ENCODE results near the gene SPATC1L. TPM values are rescaled to one million over a fixed set of nuclear protein-coding genes. Genes with fewer than 3 reads are reported as not detected.

The SPATC1L gene
- total and polyA plus RNA-seq, 2 of the 8 experiments (the other 6 are each of a cell fraction or from before 2014, with no cell fraction given): 24.9 to 50.0 TPM

- H2AK5ac ChIP-seq (ENCODE audit: low read depth, low read length): no peak overlapping the region
- H2AFZ ChIP-seq (ENCODE audit: low read length): no peak overlapping the region
- H3K23ac ChIP-seq (ENCODE audit: insufficient read length): no peak overlapping the region
- no peak overlapping the region for H3K4me3 ChIP-seq (ENCODE audit: extremely low read depth in 1 of 4, insufficient read depth in 2 of 4, low read depth in 3 of 4, low read length in 4 of 4)
- no peak overlapping the region for H3K18ac ChIP-seq (ENCODE audit: extremely low read depth, low read length)
- no peak for FAIRE-seq
- no peak overlapping the region for H3K4me2 ChIP-seq (ENCODE audit: insufficient read depth in 1 of 2, low read depth in 2 of 2, low read length in 2 of 2)
- H4K5ac ChIP-seq (ENCODE audit: insufficient read length, low read depth, low read length): no peak overlapping the region
- peaks cover 3 to 14% (median 12%) of the 10 kb centered on the region in 4 experiments; a peak in 7 of 8 replicates for H3K36me3 ChIP-seq (ENCODE audit: control insufficient read depth in 2 of 4, insufficient read depth in 4 of 4, low read length in 3 of 4)
- no peak overlapping the region for H2BK5ac ChIP-seq (ENCODE audit: low read depth, low read length)
- no peak overlapping the region for H3K9ac ChIP-seq (replicated peaks in 1 of 4; ENCODE audit: extremely low read depth in 1 of 4, low read depth in 3 of 4, low read length in 3 of 4)
- no peaks in the 10 kb centered on the region for H3K9me3 ChIP-seq (ENCODE audit: insufficient read depth in 2 of 2, low read depth in 1 of 2, low read length in 1 of 2)
- POLR2A ChIA-PET (ENCODE audit: partially characterized antibody): interaction anchor here (0.9 to 1.5 kb wide), 2 partner anchors 12 to 100 kb away, joined by 3 to 4 read pairs; no protein-coding TSS in a partner anchor
- H3K79me2 ChIP-seq (ENCODE audit: control insufficient read depth in 1 of 2, insufficient read depth in 2 of 2, low read length in 2 of 2): peaks cover 0 to 14% of the 10 kb centered on the region in 2 experiments; a peak in 2 of 4 replicates
- H2BK20ac ChIP-seq (ENCODE audit: low read length): no peak overlapping the region
- H3K27me3 ChIP-seq (replicated peaks in 1 of 4; ENCODE audit: control insufficient read depth in 3 of 4, extremely low read depth in 1 of 4, insufficient read depth in 3 of 4, low read length in 3 of 4): no peaks in the 10 kb centered on the region
- DNase-seq (ENCODE audit: low read depth in 1 of 2, low spot score in 2 of 2): no peak
- H3K56ac ChIP-seq (replicated peaks; ENCODE audit: insufficient read length, low read depth, low read length): no peak overlapping the region
- no peak overlapping the region for H2BK120ac ChIP-seq (replicated peaks; ENCODE audit: low read depth, low read length)
- H3K4ac ChIP-seq (replicated peaks; ENCODE audit: insufficient read length, low read depth, low read length): no peak overlapping the region
- H2BK15ac ChIP-seq (ENCODE audit: low read length): no peak overlapping the region
- no peak for TF ChIP-seq SIN3A (conservative IDR thresholded peaks at IDR 0.05 in 1 of 2, IDR thresholded peaks at IDR 0.05 in 1 of 2; ENCODE audit: low read depth in 1 of 2, low read length in 2 of 2)
- no peak for TF ChIP-seq CBX8 (IDR thresholded peaks at IDR 0.05; ENCODE audit: borderline replicate concordance, low read depth, low read length)
- CTCF ChIA-PET (ENCODE audit: partially characterized antibody): interaction anchor here (0.8 to 3.0 kb wide), 8 partner anchors 9 to 246 kb away, joined by 3 to 17 read pairs (median 4); no protein-coding TSS in a partner anchor
- H3K27ac ChIP-seq (ENCODE audit: low read depth, low read length): no peak overlapping the region
- H2BK12ac ChIP-seq (ENCODE audit: low read depth, low read length): no peak overlapping the region
- WGBS, 2 experiments (ENCODE audit: extremely low coverage in 1 of 2, insufficient coverage in 1 of 2, insufficient read length in 1 of 2, insufficient replicate concordance in 2 of 2, low coverage in 1 of 2, low lambda C conversion rate in 2 of 2, missing lambda C conversion rate in 1 of 2): 94% methylated on average over 16 of the region's 16 CpGs; no CpG with 5 or more reads in 1 of the 2 experiments
- H4K20me1 ChIP-seq (replicated peaks in 1 of 2; ENCODE audit: control insufficient read depth in 1 of 2, insufficient read depth in 2 of 2, low read length in 2 of 2): peaks cover 2 to 40% of the 10 kb centered on the region in 2 experiments
- no peak overlapping the region for H3K14ac ChIP-seq (ENCODE audit: insufficient read length)
- no peaks in the 10 kb centered on the region for H3K23me2 ChIP-seq (ENCODE audit: low read depth, low read length)
- no peak overlapping the region for H4K91ac ChIP-seq (replicated peaks; ENCODE audit: insufficient read length, low read length)
- H3K4me1 ChIP-seq (replicated peaks in 1 of 4; ENCODE audit: control insufficient read depth in 3 of 4, insufficient read depth in 4 of 4, low read length in 3 of 4): peaks cover 0 to 2% (median 0%) of the 10 kb centered on the region in 4 experiments; a peak in 1 of 7 replicates
- peaks cover 18% of the 10 kb centered on the region for H3K79me1 ChIP-seq (ENCODE audit: low read depth, low read length)
- peak overlapping the region; percentile 79; the same call in 1 of the 2 replicates for H4K8ac ChIP-seq (ENCODE audit: extremely low read depth, insufficient read depth, low read length)
Observed at GRCh38 chr21:46216132-46216747, 32.0 kb upstream of the SPATC1L start.
